Activated naive CD4-positive, alpha-beta T cell treated with anti-CD3 and anti-CD28 coated beads, Interleukin-2, amount 50 U/mL, for 24 hours (primary cell): Measurements from ENCODE around the gene RALGPS1.

Source experiments
- H3K27ac Mint-ChIP-seq: one replicate; pipeline ENCODE4 v1.8.0; 2021; ENCODE audit warnings: mild to moderate bottlenecking, mixed read lengths
- H3K27me3 Mint-ChIP-seq: one replicate; pipeline ENCODE4 v1.8.0; 2021; ENCODE audit warnings: mixed read lengths
- H3K36me3 Mint-ChIP-seq: one replicate; pipeline ENCODE4 v1.8.0; 2021; ENCODE audit warnings: mixed read lengths
- H3K4me1 Mint-ChIP-seq: one replicate; pipeline ENCODE4 v1.8.0; 2021; ENCODE audit warnings: mixed read lengths
- H3K4me3 Mint-ChIP-seq: one replicate; pipeline ENCODE4 v1.8.0; 2021; ENCODE audit warnings: mild to moderate bottlenecking, mixed read lengths
- H3K9me3 Mint-ChIP-seq: one replicate; pipeline ENCODE4 v1.8.0; 2021; ENCODE audit warnings: mixed read lengths

Gene RALGPS1

DNA sequence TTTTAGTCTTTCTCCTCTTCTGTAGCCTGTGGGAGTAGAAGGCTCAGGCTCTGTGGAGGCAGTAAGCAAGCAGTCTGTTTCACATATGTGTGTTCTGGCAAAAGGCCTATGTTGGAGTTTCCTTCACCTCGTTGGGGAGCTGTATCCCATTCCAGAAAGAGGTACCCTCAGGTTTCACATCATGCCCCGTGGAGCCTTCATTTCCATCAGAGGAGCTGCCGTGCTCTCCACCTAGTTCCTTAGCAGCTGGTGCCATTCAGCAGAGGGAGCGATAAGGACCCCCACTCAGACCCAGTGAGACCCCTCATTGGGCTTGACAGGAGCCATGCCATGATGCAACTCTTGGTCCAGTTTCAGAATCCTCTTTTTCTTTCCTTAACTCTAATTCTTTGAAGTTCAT, 258.5 kb downstream of the RALGPS1 start:
- Mint-ChIP-seq H3K27me3 (no peaks in the 10 kb centered on the region), H3K9me3 (no peaks in the 10 kb centered on the region), H3K27ac (no peak overlapping the region), H3K36me3 (peaks cover 3% of the 10 kb centered on the region), H3K4me1 (no peaks in the 10 kb centered on the region), H3K4me3 (no peak overlapping the region)

DNA sequence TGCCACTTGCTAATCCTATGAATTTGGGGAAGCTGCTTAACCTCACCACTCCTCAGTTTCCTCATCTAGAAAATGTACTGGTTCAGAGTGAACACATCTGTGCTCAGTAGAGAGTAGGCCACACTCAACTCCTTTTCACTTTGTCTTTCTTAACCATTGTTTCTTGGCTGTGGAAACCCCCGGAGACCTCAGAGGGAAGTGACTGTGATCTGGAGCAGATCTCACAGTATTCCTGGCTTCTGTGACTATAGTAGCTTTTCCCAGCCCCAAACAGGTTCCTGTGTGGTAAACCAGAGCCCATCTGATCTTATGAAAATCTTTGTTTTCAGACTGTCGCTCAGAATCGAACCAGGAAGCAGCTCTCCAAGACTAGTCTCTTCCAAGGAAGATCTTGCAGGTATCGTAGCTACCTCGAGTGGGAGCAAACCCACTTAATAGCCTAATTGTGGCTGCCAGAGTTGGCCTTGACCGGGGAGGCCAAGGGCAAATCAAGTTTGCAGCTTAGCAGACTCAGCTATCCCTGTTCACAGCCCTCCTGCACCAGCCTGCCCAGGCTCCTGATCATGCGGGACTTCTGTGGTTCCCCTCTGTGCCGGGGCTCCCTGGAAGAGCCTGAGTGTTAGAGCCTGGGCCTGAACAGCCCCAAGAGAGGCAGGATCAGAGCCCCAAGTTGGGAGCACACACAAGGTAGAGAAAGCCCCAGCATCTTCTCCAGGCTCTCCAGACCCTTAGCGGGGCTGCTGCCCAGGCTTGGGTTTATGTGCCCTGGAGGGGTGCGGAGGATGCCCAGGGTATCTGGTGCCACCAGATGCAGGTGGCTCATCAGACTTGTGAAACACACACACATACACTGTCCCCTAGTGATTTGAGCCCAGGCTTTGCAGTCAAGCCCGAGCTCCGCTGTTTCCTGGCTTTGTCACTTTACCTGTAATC, 260.1 kb downstream of the RALGPS1 start:
- Mint-ChIP-seq H3K36me3 (peaks cover 1% of the 10 kb centered on the region), H3K27me3 (no peaks in the 10 kb centered on the region), H3K4me3 (no peak overlapping the region)

DNA sequence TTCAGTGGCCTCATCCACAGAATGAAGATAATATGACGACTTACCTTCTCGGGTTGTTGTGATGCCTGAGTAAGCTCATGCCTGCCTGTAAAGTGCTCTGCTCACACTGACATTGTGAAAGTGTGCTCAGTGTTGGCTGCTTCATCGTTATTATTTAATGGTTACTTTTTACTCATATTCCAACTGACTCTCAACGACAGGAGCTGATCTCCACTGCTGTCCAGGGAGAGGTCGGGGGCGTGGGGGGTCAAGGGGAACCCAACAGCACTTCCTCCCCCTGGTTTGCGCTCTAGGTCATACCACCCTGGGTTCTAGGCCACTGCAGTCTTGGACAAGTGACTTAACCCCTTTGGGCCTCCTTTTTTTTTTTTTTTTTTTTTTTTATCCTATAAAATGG, 260.7 kb downstream of the RALGPS1 start:
- Mint-ChIP-seq H3K4me1 (no peaks in the 10 kb centered on the region), H3K9me3 (no peaks in the 10 kb centered on the region), H3K27ac (no peak overlapping the region), H3K36me3 (peaks cover 1% of the 10 kb centered on the region), H3K27me3 (no peaks in the 10 kb centered on the region), H3K4me3 (no peak overlapping the region)

More for the DNA sequence above, 260.1 kb downstream of the RALGPS1 start:
- no peaks in the 10 kb centered on the region for H3K4me1 Mint-ChIP-seq
- H3K27ac Mint-ChIP-seq: no peak overlapping the region
- H3K9me3 Mint-ChIP-seq: no peaks in the 10 kb centered on the region

DNA sequence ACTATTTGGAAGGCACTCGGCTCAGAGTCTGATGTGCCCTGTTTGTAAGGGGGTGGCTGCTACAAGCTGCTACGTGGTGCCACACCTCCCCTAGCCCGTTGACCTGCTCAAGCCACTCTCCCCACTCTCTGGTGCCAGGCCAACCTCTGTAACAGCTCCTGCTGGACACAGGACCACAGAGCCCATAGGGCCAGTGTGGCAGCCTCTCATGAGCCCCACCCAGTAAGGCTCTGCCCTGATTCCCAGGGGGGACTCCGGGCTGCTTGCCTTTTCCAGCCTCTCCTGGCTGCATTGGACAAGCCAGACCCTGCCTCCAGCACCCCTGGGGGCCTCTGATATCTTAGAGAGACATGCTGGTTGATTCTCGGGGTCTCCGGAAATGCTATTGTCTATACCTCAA, 261.2 kb downstream of the RALGPS1 start:
- peaks cover 1% of the 10 kb centered on the region for H3K36me3 Mint-ChIP-seq
- no peak overlapping the region for H3K4me3 Mint-ChIP-seq
- H3K27me3 Mint-ChIP-seq: no peaks in the 10 kb centered on the region
- H3K9me3 Mint-ChIP-seq: no peaks in the 10 kb centered on the region
- H3K4me1 Mint-ChIP-seq: no peaks in the 10 kb centered on the region
- no peak overlapping the region for H3K27ac Mint-ChIP-seq

DNA sequence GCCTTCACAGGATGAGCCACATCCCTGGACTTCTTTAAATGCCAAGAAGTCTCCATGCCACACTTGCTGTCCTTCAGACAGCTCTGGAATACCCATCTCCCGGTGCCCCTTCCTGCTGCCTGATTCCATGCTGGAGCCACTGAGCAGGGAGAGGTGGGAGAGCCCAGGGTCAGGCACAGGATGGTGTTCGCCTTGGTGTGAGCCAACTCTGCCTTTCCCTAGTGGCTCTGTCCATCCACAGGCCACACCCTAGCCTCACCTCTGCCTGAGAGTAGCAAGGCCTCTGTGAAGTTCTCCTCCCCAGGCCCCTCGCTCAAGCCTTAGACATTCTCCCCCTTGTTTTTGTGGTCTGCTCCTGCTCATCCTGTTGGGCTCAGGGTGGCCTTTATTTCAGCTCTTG, 262.0 kb downstream of the RALGPS1 start:
- Mint-ChIP-seq H3K27me3 (no peaks in the 10 kb centered on the region), H3K4me1 (no peaks in the 10 kb centered on the region), H3K4me3 (no peak overlapping the region), H3K36me3 (peaks cover 1% of the 10 kb centered on the region), H3K9me3 (no peaks in the 10 kb centered on the region), H3K27ac (no peak overlapping the region)

DNA sequence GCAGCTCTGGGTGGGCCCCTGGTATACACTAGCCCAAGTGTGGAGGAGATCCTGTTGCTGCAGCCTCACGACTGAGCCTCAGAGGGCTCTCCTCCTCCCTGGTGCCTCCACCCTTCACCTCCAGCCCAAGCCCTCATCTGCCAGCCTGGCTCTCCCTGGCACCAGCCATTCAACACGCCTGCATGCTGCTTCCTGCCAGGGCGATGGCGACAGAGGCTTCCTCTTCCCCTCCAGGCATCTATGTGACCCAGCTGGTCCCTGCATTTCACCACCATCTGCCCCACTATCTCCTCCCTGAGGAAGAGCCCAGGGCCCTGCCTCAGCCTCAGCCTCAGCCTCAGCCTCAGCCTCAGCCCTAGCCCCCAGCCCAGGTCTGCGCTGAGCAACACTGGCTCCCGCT, 262.6 kb downstream of the RALGPS1 start:
- H3K4me3 Mint-ChIP-seq: no peak overlapping the region
- no peaks in the 10 kb centered on the region for H3K9me3 Mint-ChIP-seq
- H3K27me3 Mint-ChIP-seq: no peaks in the 10 kb centered on the region
- H3K4me1 Mint-ChIP-seq: no peaks in the 10 kb centered on the region
- H3K27ac Mint-ChIP-seq: no peak overlapping the region
- peaks cover 1% of the 10 kb centered on the region for H3K36me3 Mint-ChIP-seq

DNA sequence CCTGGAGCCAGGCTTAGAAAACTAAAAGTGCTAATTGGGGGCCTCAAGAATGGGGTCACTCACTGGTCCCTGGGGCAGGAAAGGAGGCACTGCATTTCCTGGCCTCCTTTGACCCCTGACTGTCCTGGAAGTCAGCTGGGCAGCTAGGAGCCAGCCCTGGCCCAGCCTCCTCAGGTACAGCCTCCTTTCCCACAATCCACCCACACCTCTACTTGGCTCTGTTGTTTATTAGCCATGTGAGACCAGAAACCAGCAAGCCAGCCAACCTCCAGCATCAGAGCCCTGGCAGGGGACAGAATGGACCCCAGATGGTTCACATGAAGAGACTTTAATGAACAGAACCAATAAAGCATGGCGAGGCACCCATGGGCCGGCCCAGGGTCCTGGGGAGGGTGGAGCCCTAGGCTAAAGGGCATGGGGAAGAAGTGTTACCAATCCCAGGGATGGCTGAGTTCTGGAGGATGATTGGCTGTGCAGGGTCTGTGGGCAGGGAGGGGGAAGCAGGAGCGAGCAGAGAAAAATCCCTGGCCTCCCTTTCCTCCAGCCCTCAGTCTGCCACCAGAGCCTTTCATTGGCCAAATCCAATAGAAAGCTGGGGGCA, 263.2 kb downstream of the RALGPS1 start:
- Mint-ChIP-seq H3K27ac (no peak overlapping the region), H3K27me3 (no peaks in the 10 kb centered on the region), H3K4me3 (no peak overlapping the region), H3K4me1 (no peaks in the 10 kb centered on the region), H3K9me3 (no peaks in the 10 kb centered on the region), H3K36me3 (peaks cover 1% of the 10 kb centered on the region)

DNA sequence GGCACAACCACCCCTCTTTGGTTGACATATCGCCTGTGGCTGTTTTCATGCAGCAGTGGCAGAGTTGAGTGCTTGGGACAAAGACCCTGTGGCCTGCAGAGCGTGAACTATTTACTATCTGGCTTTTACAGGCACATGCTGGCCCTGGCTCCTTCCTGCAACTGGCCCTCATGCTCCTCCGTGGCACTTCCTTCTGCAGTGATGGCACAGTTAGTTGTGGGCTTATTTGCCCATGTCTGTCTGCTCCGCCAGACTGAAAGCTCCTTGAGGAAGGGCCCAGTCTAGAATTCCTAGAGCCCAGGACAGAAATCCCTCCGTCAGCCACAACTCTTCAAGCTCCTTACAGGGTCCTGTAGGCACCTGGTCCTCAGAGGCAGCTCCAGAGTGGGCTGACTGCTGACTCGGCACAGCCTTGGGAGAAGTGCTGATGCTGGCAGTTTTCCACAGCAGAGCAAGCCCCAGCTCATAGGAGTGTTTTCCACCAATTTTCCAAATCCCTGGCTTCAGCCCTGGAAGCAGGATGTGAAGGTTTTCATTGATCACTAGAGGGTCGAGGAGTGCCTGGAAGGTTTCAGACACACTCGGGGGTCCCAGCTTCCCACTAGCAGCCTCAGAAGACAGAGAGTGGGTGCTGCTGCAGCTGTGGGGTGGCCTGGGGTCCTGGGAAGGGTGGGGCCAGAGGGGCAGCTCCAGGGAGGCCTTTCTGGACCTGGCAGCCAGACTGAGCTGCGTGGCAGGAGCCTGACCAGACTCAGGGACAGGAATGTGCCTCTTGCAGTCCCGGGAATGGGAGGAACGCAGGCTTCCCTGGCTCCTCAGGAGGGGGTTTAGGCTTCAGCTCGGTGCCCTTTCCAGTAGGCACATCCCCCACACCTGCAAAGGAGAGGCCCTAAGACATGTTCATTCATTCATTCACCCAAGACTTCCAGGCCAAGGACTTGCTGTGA, 264.4 kb downstream of the RALGPS1 start:
- Mint-ChIP-seq H3K27ac (no peak overlapping the region), H3K4me3 (no peak overlapping the region), H3K9me3 (no peaks in the 10 kb centered on the region), H3K36me3 (peaks cover 1% of the 10 kb centered on the region), H3K4me1 (no peaks in the 10 kb centered on the region), H3K27me3 (no peaks in the 10 kb centered on the region)

DNA sequence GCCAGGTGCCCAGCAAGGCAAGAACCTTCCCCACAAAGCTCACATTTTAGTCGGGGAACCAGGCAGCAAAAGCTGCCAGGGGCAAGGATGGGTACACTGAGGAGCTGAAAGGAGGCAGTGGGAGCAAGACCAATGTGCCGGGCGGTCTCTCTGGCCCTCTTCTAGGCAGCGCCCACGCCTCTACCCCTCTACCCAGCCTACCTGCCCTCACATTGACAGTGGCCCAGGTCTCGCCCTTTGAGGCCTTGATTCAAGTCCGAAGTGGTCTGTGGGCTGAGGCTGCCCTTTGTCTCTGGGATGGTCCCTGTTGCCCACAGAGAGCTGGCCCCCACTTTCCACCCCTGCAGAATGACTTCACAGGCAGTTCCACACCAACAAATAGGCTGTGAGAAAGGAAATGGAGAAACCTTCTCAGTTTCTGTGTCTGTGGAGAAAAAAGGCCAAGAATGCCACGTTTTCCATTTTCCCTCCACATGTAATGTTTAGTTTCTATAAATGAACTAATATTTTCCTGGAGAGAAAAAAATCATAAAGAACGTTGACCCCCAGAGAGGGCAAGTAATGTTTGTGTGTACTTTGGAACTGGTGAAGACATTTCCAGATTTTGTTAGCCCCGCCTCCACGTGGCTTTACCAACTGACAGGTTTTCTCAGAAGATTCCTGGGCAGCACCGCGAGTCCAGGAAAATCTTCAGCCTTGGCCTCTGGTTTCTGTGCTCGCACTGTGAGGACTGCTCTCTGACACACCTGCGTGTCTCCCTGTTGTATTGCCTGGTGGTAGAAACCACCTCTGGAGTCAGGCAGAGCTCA, 265.3 kb downstream of the RALGPS1 start:
- Mint-ChIP-seq H3K27me3 (no peaks in the 10 kb centered on the region), H3K36me3 (peaks cover 1% of the 10 kb centered on the region), H3K27ac (no peak overlapping the region)

DNA sequence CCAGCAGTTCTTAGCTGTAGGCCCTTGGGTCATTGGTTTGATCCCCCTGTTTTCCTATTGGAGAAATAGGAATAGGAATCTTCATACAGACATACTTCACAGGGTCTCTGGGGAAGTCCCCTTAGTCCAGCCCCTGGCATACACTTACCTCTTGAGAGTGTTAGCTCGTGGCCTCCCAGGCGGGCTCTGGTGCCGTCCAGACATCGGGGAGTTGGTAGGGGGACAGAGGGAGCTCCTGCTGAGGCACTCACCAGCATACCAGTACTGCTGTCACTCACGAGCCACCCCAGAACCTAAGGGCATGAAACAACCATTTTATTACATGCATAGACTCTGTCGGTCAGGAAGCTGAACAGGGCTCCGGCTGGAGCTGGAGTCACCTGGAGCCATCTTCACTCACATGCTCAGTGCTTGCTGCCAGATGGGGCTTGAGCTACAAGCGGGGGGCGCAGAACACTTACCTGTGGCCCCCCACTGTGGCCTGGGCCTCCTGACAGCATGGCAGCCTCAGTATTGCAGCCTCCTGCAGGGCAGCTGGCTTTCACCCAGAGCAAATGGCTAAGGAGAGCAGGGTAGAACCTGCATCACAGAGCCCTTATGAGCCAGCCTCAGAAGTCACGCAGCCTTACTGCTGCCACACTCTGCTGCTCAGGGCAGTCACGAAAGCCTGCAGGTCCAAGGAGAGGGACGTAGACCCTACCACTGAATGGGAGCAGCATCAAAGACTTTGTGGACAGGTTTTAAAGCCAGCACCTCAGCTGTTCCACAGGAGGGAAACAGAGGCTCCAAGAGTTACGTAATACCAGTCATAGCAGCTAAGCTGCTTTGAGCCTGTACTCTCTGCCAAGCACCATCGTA, 266.1 kb downstream of the RALGPS1 start:
- no peaks in the 10 kb centered on the region for H3K27me3 Mint-ChIP-seq
- H3K4me1 Mint-ChIP-seq: no peaks in the 10 kb centered on the region
- no peak overlapping the region for H3K4me3 Mint-ChIP-seq
- H3K9me3 Mint-ChIP-seq: no peaks in the 10 kb centered on the region
- H3K36me3 Mint-ChIP-seq: peaks cover 1% of the 10 kb centered on the region
- no peak overlapping the region for H3K27ac Mint-ChIP-seq

More for the DNA sequence above, 265.3 kb downstream of the RALGPS1 start:
- Mint-ChIP-seq H3K9me3 (no peaks in the 10 kb centered on the region), H3K4me3 (no peak overlapping the region), H3K4me1 (no peaks in the 10 kb centered on the region)

DNA sequence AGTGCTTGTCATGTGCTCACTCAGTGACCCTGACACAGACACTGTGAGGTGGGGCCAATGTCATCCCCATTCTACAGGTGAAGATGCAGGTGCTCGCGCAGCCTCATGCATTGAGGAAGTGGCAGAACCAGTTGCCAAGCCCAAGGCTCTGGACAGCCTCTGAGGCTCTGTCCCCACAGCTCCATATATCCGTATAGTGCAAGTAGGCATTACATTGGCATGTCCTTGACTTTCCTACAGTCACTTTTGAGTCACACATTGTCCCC, 266.7 kb downstream of the RALGPS1 start:
- H3K9me3 Mint-ChIP-seq: no peaks in the 10 kb centered on the region
- H3K27me3 Mint-ChIP-seq: no peaks in the 10 kb centered on the region
- no peaks in the 10 kb centered on the region for H3K36me3 Mint-ChIP-seq
- H3K4me1 Mint-ChIP-seq: no peaks in the 10 kb centered on the region
- H3K27ac Mint-ChIP-seq: no peak overlapping the region
- H3K4me3 Mint-ChIP-seq: no peak overlapping the region

DNA sequence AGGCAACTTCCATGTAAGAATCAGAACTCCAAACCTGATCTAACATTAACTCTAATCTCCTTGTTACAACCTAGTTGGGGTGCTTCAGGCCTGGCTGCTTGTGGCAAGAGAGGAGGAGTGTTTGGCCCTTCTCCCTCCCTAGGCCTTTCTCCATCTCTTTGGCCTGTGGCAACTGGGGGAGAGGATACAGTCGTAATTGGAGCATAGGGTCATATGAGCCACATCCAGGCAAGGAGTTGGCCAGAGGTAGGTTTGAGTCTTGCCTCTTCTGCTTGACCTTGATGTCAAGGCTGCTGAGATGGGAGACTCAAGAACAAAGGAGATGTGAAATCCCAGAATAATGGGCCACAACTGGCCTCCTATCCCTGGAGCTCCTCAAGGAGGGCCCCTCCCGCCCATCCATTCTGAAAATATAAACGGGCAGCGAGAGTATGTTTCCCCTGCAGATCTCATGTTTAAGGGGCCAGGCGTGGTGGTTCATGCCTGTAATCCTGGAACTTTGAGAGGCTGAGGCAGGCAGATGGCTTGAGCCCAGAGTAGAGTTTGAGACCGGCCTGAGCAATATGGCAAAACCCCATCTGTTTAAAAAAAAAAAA, 267.1 kb downstream of the RALGPS1 start:
- no peaks in the 10 kb centered on the region for H3K4me1 Mint-ChIP-seq
- H3K27ac Mint-ChIP-seq: no peak overlapping the region
- H3K4me3 Mint-ChIP-seq: no peak overlapping the region
- no peaks in the 10 kb centered on the region for H3K36me3 Mint-ChIP-seq
- H3K9me3 Mint-ChIP-seq: no peaks in the 10 kb centered on the region
- H3K27me3 Mint-ChIP-seq: no peaks in the 10 kb centered on the region

DNA sequence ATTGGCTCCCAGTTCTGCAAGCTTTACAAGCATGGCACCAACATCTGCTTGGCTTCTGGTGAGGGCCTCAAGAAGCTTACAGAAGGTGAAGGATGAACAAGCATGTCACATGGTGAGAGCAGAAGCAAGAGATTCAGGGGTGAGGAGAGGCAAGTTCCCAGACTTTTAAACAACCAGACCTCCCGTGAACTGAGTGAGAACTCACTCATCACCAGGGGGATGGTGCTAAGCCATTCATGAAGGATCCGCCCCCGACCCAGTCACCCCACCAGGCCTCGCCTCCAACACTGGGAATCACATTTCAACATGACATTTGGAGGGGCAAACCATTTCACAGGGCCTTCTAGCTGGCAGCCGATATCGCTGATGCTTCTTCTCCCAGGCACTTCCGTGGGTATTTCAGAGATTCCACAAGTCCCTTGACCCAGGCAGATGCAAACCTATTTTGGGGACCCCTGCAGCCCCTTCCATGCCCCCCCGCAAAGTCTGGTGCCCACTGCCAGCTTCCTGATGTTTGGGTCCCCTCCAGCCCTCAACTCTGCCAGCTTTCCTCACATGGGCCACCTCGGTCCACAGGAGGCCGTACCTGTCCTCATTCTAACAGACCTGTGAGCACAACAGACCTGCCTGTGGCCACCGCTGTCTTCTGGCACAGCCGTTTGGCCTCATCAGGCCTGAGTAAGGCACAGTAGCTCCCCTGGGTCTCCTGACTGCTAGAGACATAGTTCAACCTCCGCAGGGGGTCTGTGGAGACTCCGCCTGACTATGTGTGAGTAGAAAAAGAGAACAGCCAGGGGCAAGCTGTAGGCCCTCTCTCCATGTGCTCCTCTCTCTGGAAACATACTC, 268.5 kb downstream of the RALGPS1 start:
- Mint-ChIP-seq H3K4me1 (no peaks in the 10 kb centered on the region), H3K27ac (no peak overlapping the region), H3K27me3 (no peaks in the 10 kb centered on the region)

More for the DNA sequence above, 268.5 kb downstream of the RALGPS1 start:
- Mint-ChIP-seq H3K9me3 (no peaks in the 10 kb centered on the region), H3K4me3 (no peak overlapping the region), H3K36me3 (no peaks in the 10 kb centered on the region)
